NCI-H345 (cell line): ENCODE results near the gene MAP1LC3B2.

ENCODE experiments used
- DNase-seq: peaks from one replicate; lab custom pipeline; 2025; lab: John Stamatoyannopoulos, UW

The MAP1LC3B2 gene

GRCh38 chr12:116559162-116559935 is at the start of gene MAP1LC3B2:
MAP1LC3B2 (plus strand) TSS chr12:116559381; CDS start chr12:116575943, 16,562 bp downstream.
- no peak for DNase-seq

- no peak for DNase-seq
Measured at GRCh38 chr12:116513944-116514343, 45.2 kb upstream of the MAP1LC3B2 start.

- DNase-seq: no peak
Measured at GRCh38 chr12:116515684-116516083, 43.5 kb upstream of the MAP1LC3B2 start.

GRCh38 chr12:116516657-116517056 is 42.5 kb upstream of the MAP1LC3B2 start:
- no peak for DNase-seq

- DNase-seq: peak; percentile 8
Measured at GRCh38 chr12:116517431-116518045, 41.6 kb upstream of the MAP1LC3B2 start.

- no peak for DNase-seq
Measured at GRCh38 chr12:116520225-116520760, 38.9 kb upstream of the MAP1LC3B2 start.

- DNase-seq: no peak
Measured at GRCh38 chr12:116520801-116521471, 38.2 kb upstream of the MAP1LC3B2 start.

- no peak for DNase-seq
Measured at GRCh38 chr12:116524311-116524710, 34.9 kb upstream of the MAP1LC3B2 start.

- no peak for DNase-seq
Measured at GRCh38 chr12:116524964-116525379, 34.2 kb upstream of the MAP1LC3B2 start.

- no peak for DNase-seq
Measured at GRCh38 chr12:116525418-116526001, 33.7 kb upstream of the MAP1LC3B2 start.

GRCh38 chr12:116528065-116528464 is 31.1 kb upstream of the MAP1LC3B2 start:
- DNase-seq: no peak

GRCh38 chr12:116528498-116528897 is 30.7 kb upstream of the MAP1LC3B2 start:
- no peak for DNase-seq

- DNase-seq: no peak
Measured at GRCh38 chr12:116529048-116529447, 30.1 kb upstream of the MAP1LC3B2 start.

- no peak for DNase-seq
Measured at GRCh38 chr12:116529686-116530085, 29.5 kb upstream of the MAP1LC3B2 start.

- DNase-seq: no peak
Measured at GRCh38 chr12:116532428-116532827, 26.8 kb upstream of the MAP1LC3B2 start.

- peak; percentile 72 for DNase-seq
Measured at GRCh38 chr12:116532986-116533342, 26.2 kb upstream of the MAP1LC3B2 start.

- DNase-seq: peak; percentile 88
Measured at GRCh38 chr12:116533343-116534251, 25.6 kb upstream of the MAP1LC3B2 start.

- peak; percentile 23 for DNase-seq
Measured at GRCh38 chr12:116534311-116535121, 24.7 kb upstream of the MAP1LC3B2 start.

- no peak for DNase-seq
Measured at GRCh38 chr12:116535241-116535640, 23.9 kb upstream of the MAP1LC3B2 start.
